Tibial nerve (tissue), 3 donors: Measurements from ENCODE around the gene LAYN.

Experiments
- POLR2A ChIP-seq, 2 donors: fragments of 450-650 bp; IDR thresholded peaks; one replicate each; pipeline ENCODE4 v1.6.1; 2017; ENCODE audit warnings: antibody characterized with exemption in 2 of 2, mild to moderate bottlenecking in 2 of 2, moderate library complexity in 2 of 2
- TF ChIP-seq, protein P1 (sequence below), 5 experiments: fragments of 200-600 bp in 3 of 5; fragments of 450-650 bp in 2 of 5; sonication (generic) in 3 of 5; IDR thresholded peaks; one replicate each; pipeline ENCODE4 v1.5.1; 2016 to 2019; ENCODE audit warnings: antibody characterized with exemption in 5 of 5, mild to moderate bottlenecking in 3 of 5, moderate library complexity in 2 of 5

DNA sequence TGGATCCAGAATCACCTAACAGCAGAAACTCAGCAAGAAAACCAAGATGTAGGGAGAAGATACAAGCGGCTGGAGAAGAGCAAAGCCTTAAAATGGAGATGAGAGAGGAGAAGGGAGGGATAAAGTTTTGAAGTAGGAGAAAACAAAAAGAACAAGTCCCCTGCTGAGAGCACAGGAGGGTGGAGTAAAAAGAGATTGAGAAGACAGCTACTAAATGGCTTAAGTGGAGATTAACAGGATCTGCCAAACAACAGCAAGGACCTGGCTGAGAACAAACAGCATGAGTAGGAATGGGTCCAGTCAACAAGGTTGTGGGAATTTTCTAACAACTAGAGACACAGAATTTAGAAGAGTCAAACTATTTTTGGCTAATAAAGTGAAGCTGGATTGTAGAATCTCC, 46.5 kb upstream of the LAYN start:
- TF ChIP-seq, protein P1, sequence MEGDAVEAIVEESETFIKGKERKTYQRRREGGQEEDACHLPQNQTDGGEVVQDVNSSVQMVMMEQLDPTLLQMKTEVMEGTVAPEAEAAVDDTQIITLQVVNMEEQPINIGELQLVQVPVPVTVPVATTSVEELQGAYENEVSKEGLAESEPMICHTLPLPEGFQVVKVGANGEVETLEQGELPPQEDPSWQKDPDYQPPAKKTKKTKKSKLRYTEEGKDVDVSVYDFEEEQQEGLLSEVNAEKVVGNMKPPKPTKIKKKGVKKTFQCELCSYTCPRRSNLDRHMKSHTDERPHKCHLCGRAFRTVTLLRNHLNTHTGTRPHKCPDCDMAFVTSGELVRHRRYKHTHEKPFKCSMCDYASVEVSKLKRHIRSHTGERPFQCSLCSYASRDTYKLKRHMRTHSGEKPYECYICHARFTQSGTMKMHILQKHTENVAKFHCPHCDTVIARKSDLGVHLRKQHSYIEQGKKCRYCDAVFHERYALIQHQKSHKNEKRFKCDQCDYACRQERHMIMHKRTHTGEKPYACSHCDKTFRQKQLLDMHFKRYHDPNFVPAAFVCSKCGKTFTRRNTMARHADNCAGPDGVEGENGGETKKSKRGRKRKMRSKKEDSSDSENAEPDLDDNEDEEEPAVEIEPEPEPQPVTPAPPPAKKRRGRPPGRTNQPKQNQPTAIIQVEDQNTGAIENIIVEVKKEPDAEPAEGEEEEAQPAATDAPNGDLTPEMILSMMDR (IDR thresholded peaks at IDR 0.05), result no peak
- no peak for TF ChIP-seq POLR2A (IDR thresholded peaks at IDR 0.05)
